ENCODE results near the gene ZNF697.

Gene ZNF697

DNA sequence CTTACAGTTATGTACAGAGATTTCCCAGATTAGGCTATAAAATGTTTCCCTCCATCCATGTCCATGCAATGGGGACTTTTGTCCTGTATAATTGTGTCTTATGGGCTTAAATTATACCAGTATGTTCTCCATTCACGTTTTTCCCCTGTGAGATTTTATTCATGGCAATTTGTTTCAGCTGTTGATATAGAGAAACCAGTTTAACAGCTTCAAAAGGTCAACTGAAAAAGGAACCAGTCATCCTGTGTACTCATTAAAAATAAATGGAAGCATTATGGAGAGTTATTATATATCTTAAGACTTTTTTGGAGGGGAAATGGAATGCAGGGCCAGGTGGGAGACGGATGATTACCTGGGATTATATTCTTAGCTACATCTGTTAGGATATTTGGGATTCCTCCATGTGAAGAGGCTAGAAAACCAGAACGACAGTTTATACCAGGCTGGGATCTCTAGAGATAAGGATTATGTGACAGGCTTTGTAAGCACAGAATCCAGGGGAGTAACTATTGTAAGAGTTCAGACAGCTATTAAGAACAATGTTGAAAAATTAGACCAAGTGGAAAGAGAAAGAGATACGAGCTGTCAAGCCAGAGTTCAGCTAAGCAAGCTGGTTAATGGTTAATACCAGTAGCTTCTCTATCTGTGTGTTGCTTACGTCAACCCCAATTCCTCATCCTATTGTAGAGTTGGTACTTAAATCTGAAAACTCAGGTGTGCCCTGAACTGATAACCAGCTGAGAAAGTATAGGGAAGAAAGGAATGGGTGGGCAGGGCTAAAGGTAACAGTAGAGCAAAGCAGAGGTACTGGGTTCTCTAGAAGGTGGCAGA, 12.4 kb upstream of the ZNF697 start:
- DNase-seq: no peak

DNA sequence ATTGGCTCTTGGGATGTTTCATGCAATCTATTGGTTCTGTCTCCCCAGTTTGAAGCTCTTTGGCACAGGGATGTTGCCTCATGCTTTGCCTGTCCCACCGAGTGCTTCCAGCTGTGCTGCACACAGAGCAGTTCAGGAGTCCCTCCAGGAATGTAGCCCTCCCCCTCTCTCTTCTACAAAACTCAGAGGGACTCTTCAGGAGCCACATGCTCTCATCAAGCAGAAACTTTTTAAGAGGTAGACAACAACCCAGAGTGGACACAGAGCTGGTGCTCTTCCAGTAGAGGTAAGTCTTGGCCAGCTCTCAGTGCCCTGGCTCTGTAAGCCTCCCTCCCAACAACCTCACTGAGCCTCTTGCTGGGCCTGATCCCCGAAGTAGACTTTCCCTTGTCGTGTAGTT, 11.6 kb upstream of the ZNF697 start:
- DNase-seq: no peak

DNA sequence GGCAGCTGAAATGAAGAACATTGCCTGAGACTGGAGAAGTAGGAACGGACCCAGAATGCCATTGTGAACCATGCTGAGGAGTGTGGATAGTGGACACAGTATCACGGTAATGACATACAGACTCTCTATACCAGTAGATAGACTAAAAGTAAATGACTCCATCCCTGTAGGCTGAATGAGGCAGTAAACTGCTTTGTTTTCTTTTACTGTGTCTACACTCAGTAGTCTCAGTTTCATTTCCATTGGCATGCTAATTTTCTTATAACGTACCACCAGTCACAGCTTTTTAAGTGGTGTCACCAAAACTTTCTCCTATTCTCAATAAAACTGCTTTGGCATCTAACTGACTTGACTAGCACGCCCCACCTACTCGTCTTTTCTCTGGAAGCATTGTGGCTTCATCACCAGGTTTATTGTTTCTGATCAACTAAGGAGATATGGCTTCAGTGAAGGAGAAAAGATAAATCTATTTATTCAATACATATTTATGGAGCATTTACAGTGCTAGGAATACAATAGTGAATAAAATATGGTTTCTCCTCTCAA, 8.4 kb upstream of the ZNF697 start:
- DNase-seq: no peak

DNA sequence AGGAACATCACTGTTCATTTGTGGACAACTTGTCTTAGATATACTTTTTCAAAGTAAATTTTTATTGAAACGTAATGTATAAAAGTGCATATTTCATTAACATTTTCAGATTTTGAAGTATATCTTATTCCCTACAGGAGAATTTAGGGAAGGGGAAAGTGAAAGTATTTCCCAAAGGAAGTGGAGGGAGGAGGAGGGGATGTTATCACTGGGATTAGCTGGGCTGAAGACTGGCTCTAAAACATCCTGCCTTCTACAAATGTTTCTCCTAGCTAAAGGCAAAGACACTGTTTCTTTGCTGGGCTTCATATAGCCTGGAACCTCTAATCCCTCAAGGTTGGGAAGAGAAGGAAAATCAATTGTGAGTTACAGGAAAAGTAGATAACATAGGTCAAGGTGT, 7.1 kb upstream of the ZNF697 start:
- no peak for DNase-seq

DNA sequence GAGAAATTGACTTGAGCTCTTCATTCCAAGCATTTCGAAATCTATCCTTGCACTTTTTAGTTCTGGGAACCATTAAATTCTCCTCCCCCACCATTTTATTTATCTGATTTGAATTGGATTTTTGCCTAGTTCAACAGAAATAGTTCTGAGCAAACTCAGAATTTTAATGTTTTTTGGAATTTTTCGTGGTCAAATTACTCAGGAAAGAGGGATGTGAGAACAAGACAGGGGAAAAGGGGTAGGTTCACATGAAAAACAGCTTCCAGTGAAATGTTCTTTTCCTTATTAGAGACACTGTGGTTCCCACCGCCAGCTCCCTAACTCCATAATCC, 5.7 kb upstream of the ZNF697 start:
- no peak for DNase-seq

DNA sequence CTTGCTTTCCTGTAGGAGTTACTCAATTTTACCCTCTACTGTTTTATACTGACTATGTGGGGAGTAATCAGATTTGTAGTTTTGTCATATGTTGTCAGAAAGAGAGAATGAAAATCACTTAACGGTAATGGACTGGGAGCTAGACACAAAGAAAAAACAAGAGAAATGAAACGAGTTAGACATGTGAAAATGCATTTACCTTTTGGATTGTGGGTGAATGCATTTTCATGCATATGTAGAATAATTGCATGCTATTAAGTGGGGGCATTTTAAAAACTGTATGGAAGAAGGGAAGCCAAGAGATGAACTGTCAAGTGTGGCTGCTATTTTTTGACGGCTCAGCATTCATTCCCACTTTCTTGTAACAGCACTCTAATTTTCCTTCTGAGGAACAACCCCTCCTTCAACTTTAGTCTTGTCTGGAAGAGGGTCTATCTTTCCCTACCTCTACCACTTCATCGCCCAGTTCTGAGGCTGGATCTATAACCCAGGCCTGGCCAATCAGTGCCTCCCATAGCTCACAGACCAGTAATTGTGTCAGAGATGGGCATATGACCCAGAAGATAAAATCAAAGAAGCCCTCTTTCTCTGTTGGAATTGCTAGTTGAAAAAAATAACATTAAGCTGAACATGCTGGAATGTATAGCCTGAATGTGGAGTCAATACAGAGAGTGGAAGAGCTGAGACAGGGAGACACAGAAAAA, 5.2 kb upstream of the ZNF697 start:
- no peak for DNase-seq

DNA sequence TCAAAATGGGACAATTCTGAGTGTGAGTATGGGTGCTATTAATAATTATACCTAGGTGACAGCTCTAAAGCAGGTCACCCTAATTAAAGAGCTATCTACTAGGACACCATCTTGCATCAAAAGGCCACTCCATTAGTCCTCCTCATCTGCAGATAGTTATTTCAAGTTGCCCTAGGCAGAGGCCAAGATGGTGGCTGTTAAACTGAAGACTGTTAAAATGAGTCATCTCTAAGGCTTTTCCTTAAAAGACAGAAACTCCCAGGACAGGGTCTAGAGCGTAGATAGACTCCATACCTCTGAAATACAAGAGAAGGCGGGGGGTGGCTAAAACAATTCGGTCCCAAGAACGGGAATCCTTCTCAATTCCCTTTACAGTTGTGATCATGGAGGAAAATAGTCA, 4.5 kb upstream of the ZNF697 start:
- no peak for DNase-seq

DNA sequence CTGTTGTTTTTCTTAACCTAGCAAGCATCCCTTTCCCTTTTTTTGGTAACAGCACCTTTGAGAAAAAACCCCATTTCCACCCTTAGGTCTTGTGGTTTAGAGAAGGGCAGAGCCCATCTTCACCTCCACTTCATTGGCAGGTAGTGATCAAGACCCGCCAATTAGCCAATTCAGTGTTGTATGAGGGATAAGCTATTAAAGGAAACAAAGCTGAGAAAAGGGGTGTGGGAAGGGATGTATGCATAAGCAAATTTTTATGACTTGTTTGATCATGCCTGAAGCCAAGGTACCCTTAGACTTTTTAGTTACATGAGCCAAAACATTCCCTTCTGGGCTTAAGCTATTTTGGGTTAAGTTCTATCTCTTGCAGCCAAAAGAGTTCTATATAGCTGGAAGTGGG, 3.6 kb upstream of the ZNF697 start:
- DNase-seq: no peak

DNA sequence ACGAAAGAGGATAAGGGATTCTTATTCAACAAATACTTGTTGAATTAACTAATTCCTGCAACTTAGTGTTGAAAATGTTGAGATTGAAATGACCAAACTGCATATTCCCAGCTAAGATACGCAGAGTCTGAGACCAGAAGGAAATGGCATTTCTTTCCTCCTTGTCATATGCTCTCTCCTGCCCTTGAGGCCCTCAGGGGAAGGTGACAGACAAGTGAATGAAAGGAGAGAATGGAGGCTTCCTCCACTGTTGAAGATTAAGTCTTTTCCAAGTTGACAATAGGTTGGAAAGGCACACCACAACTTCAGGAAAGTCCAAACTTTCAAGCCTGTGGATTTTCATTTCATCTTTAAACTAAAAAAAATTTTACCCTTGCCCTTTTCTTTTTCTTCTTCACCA, 3.1 kb upstream of the ZNF697 start:
- DNase-seq: no peak

DNA sequence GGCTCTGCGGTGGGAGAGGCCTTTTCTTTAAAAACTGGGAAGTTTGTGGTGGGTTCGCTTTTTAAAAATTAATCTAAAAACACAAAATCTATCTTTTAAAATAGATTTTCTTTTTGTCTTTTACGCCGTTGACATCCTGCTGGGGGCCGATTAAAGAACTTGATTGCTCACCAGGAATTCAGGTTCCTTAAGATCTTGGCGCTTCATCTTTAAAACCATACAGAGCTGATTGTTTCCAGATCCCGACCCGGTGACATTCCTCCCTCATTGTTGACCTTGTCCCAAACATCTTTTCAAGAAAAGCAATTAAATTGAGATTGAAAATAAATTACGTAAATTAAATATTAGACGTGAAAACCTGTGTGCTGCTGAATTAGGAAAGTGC, 546 bp upstream of the ZNF697 start:
- DNase-seq: no peak

DNA sequence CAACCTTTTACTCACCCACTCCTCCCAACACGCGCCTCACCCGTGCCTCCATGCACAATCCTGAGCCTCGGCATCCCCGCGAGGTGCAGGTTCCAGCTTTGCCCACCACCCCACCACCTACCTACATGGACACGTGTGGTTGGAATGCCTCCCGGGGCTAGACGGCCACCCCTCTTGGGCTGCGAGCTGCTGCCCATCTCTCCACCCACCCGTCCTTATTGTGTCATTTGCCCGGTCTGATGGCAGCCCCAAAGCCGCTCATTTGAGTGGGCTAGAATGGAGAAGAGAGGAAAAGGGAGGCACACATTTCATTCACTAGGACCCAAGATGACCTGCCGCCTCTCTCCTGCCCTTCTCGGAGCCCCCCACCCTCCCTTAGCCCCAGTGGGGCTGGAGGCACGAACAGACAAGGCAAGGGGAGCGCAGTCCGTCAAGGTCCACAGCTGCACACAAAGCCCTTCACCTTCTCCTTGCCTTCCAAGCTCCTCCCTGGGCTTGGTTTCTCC, 785 bp downstream of the ZNF697 start:
- peak in 1 of 2 donors; percentile 42 for DNase-seq

DNA sequence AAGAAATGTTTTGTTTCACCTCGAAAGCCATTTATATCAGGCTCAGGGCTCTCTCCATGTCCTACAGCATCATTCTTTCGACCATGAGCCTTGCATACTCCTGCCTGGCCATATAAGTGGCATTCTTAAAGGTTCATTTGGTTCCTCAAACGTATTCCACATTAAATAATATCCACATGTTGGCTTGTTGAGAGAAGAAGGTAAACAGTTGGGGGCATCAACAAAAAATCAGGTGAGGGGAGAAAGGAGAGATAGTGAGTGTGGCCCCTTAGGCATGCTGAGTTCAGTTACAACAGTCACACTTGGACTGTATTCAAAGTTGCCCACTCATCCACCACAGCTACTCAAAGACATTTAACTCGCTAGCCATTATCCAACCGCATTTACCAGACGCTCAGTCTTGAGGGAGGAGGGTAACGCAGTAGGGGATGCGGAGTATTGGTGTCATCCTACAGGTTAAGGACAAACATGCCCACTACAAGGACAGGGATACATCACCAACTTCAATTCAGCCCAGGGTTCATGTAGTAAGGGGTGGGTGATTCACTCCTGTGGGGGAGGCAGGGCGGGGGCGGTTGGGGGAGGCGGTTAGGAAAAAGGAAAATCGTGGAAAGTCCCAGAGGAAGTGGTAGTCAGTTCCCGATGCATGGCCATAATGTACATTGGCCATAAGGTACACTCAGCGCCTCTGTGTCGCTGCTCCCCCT, 1.4 kb downstream of the ZNF697 start:
- DNase-seq: no peak

DNA sequence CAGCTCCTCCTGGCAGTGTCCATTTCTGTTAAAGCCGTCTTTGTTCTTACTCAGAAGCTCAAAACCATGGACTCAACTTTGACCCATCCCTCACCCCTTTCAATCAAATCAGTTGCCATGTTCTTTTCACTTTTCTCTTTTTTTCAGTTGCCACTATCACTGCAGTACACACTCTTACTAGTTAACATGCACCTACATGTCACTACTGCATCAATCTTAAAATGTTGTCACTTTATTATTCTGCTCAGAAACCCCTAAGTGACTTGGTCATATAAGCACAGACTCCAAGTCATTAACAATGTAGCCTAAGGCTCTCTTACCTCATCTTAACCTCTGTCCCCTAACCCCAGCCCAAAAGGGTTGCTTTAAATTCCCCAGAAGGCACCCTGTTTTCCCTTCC, 9.0 kb downstream of the ZNF697 start:
- DNase-seq: no peak

DNA sequence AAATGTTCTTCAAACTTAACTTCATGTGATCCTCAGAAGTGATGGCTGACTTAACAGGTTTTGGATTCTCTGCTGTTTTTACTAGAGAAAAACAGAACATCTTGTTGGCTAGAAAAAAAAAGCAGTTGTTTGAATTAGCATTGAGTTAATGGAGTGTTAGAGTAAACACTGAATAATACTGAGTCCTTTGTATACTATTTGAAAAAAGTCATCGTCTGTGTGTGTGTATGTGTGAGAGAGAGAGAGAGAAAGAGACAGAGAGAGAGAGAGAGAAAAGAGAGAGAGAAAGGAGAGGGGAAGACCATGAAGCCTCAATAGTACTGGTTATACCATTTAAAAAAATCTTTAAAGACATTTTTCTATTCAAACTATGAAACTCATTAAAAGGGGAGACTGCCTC, 10.4 kb downstream of the ZNF697 start:
- no peak for DNase-seq

DNA sequence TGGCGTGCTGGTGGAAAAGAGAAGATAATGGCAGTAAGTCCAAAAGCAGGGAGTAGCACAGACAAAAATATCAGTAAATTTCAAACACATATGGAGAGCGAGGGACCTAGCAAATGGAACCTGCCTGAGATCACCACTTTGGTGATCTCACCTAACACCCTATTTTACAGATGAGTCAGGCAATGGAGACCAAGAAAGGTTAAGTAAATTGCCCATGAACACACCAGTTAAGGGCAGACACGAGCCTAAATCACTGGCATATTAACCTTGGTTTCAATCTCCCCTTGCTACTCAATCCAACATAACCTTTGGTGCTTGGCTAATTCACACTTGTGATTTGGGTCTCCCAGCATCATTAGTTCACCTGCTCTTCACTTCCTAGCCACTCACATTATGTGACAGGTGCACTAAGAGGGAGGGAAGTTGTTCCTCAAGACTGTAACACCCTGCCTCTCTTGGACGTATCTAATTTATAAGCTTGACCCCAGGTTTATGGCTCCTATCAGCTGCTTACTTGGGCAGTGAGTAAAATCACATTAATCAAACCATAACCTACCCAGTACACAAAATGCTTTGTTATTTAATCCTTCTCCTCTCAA, 11.5 kb downstream of the ZNF697 start:
- DNase-seq: no peak

DNA sequence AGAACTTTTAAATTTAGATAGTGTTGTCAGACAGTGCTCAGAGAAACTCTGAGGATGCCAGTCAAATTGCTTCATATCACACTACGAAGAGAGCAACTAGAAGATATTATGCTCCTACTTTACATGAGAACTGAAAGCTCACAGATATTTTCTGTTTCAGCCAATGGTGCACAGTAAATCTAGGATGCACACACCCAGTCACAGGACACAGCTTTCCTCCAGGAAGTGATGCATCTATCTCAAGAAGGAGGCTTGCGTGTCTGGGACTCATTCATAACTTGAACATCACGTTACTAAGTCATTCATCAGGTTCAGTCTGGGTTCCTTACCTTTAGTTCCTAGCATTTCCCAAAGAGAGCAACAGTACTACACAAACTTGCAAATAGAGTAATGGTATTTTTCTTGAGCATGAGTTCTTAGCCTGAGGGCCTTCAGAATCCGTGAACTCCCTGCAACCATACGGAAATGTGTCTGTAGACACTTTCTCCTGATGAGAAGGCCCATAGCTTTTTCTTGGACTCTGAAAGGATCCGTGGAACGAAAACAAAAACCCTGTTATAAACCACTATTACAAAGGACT, 12.2 kb downstream of the ZNF697 start:
- DNase-seq: no peak

DNA sequence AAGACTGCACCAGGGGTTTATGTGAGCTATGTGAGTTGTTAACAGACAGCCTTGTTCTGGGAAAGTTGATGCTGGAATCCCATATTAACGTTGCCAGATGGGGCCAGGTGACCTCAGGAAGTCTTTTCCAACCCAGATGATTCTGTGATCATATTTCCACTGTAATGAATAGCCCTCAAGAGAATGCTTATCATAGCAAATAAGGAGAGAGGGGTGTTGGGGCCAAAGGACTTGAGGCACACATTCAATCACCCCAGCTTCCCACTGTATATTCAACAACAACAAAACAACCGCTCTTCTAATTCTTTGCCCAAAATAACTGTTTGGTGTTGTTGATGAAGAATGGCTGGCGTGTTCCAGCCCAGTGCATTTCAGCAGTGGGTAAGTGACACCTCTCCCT, 14.1 kb downstream of the ZNF697 start:
- no peak for DNase-seq

DNA sequence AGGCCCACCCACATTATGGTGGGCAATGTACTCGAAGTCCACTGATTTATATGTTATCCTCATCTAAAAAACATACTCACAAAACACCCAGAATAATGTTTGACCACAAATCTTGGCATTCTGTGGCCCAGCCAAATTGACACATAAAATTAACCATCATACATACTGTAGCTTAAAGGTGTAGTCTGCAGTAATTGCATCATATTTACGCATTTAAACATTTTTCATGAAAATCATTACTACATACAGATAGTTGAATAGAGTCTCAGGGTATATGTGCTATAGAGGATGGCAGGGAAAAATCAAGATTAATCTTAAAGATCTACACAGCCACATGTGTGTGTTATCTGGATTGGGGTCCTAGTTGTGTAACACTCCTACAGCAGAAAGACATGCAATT, 14.5 kb downstream of the ZNF697 start:
- DNase-seq: no peak

DNA sequence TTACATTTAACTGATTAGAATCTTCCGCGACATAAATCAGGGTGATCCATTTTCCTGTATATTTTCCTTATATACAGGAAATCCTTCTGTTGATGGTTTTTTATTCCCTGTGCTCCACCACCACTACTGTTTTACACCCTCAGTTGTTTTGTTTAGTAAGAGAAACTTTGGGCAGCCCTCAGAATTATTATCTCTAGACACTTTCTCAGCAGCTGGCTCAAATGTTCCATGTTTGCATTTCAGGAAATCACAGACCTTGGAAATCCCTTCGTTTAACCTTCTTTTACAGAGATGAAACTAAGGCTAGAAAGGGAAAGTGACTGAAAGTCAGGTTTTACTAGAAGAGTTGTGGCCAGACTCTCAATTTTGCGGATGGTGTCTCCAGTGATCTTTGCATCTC, 15.2 kb downstream of the ZNF697 start:
- DNase-seq: no peak

DNA sequence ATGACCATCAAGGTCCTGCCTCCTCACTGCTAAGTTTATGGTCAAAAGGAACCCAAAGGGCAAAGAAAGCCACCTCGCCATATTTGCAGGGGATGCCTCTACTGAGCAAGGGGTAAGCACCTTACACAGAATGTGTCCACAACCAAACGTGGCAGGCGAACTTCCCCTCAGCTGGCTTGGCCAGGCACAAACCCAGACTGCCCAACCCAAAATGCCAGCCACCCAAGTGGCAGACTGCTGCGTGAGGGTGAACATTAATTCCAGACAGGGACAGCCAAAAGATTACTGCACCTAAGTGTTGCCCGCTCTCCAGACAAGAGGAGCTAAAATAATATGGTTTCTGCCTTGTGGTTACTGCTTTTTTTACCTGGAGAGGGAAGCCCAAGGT, 16.0 kb downstream of the ZNF697 start:
- DNase-seq: no peak

DNA sequence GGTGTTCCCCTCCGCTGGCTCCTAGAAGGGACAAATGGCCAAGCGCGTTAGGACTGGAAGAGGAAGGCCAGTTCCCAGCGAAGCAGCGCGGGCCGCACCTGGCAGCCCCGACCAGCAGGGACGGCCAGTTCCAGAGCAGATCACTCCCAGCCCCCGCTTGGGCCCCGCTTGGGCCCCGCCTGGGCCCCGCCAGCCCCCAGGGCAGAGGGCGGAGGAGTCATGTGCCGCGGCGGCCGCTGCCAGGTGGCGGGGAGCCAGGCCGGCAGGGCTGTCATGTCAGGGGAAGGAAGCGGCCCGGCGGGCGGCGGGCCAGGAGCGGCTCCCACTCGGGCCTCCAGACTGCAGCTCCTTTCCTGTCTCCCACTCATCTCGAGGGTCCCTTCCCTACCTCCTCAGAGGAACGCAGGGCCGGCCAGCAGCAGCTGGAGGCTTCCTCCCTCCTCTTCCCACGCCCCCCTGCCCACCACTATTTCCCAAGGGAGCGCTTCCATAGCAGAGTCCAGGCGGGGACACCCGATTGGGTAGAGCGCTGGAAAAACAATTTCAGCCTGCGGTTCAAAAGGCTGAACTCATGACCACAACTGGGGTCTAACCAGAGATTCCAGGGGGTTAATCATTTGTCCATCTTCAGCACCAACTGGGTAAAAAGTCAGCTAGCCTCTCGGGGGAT, 16.5 kb downstream of the ZNF697 start:
- DNase-seq: peak in 1 of 2 donors; percentile 29

DNA sequence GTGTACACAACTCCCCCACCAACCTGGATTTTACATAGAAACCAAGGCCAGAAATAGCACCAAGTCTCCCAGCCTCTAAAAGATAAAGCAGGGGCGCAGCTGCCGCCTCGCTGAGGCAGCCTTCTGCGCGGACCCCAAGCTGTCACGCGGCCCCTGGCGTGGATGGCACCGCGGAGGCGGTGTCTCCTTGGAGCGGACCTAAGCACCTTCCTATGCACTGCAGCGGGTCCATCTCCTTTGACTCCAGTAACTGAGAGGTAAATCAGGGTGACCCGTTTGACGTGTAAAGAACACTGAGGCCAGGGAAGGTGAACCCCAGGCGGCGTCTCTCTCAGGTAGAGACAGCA, 17.0 kb downstream of the ZNF697 start:
- no peak for DNase-seq
